GM19328 (cell line): ENCODE results near the gene PLEK.
"Not testable (repeated sequence)": the region's sequence is repeated elsewhere in the genome, so short reads cannot be mapped to it uniquely, and the experiment has no call there.

Experiments
- ATAC-seq: cut with Tn5 transposase; IDR thresholded peaks from one replicate; pipeline ENCODE4 v1.9.1; 2021; ENCODE audit warnings: mild to moderate bottlenecking, moderate library complexity; ENCODE audit not compliant: unreplicated experiment

PLEK gene

DNA sequence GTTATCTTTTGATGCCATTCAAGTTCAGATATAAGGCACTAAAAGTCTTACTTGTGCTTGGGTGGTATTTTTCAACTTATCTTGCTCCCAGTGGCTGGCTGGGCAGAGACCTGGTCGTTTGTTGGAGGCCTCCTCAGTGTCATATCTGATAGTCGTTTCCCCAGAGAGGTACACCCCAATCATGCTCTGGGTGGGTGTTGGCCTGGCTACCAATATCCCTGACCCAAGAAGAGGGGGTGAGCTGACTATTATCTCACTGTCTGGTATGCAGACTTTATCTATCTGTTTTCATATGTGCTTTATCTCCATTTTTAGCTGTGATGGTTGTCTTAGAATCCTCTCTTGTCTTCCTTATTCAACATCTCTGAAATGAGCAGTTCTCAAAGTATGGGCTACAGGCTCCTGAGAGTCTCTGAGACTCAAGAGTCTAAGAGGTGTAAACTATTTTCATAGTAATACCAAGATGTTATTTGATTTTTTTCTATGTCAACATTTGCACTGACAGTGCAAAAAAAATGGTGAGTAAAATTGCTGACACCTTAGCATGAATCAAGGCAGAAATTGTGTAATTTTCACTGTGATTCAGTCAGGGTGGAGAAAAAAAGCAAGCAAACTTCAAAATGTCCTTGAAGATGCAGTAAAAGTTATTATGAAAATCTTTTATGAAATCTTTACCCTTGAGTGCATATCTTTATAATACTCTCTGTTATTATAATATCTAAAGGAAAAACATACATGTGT lies 12.3 kb upstream of the PLEK start:
- no peak for ATAC-seq

DNA sequence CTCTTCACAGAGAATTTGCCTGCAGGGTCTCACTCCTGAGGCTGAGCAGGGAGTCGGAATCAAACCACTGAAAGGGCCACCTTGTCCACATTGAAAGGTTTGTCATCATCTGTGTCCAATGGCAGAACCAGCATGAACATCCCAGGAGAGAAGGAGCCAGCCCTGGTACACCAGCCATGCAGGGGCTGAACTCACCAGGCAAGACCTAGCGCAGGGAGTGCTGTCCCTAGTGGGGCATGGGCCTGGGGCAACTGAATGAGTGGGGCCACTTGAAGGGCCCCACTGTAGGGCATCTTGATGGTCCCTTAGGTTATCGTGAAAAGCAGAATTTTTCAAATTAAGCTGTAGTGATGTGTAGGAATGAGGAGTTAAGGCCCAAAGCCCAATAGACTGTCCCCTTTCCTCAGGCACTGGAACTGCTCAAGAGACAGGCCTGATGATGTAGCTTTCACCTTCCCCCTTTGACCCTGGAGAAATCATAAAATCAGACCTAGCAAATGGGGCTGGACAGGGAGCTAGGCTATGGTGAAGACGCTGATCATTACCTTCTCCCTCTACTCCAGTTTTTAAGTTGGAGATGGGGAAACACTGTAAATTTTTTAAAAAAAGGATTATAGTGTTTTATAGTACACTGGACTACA lies 8.4 kb upstream of the PLEK start:
- no peak for ATAC-seq

DNA sequence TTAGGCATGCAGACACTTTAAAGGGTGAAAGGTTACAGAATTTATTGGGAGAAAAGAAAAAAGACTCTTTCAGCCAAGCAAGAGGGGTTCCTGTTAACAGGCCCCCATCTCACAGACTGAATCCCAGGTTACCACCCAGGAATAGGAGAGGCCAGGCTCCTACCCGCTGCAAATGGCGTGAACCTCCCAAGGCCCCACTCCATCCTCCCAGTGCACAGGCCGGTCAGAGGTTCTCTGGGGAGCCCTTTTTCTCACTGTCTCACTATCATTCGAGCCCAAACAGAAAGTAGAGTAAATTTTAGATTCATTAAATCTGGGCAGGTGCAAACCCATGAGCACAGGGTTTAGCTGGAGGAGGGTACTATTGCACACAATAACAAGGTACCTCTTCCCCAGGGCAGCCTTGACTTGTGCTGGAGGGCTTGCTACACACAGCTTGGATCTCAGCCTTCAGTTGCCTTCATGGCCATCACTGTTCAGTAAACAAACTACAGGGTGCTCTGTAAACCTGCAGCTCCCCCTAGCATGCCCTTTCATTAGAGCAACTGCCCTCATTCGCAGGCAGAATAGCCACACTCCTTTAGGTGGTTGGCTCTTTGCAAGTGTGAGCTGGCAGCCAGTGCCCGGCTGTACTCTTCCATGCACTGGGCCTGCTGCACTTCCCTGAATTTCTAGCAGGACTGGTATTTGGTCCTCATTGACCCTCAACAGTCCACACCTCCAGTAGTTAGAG lies 7.3 kb upstream of the PLEK start:
- ATAC-seq: peak; percentile 74

GRCh38 chr2:68359889-68360288 lies 5.2 kb upstream of the PLEK start:
- ATAC-seq: no peak

DNA sequence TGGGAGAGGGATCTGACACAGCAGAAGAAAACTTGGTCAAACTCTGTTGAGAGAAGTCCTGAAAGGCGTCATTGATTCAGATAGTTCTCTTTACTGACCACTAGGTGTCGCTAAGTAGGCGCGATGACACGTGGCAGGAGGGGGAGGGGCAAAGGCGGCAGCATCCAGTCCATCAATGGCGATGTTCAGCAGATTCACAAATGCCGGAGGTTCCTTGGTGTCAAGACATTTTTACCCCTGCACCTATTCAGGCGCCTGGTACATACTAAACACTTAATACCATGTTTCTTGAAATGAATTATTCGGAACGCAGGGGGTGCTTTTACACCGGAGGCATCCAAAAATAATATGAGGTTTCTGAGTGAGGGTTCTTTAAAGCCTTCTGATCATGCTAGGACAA lies 3.0 kb upstream of the PLEK start:
- ATAC-seq: no peak

DNA sequence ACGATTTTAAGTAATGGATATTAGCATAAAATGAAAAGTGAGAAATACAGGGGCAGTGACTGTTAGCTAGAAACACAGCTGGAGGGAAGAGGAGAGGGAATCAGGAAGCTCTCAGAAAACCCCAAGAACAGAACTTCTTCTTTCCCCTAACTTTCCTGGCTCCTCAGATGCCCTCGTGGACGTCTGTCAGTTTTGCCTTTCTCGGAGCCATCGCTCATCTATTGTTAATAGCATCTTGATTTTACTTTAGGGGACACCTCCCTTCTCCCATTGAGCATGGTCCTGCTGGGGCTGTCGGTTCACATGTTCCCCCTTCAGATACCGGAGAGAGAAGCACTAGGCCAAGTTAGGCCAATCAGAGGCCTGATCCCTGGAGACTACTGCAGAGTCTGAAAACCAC lies 2.3 kb upstream of the PLEK start:
- no peak for ATAC-seq

DNA sequence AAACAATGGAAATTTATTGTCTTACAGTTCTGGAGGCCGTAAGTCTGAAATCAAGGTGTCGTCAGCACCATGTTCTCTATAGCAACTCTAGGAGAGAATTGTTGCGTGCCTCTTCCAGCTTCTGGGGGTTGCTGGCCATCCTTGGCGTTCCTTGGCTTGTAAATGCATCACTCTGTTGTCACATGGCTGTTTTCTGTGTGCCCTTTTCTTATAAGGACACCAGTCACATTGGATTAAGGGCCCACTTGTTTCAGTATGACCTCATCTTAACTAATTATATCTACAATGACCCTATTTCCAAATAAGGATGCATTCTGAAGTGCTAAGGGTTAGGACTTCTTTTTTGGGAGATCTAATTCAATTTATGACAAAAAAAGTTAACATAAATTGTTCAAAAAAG lies 1.4 kb upstream of the PLEK start:
- ATAC-seq: no peak

DNA sequence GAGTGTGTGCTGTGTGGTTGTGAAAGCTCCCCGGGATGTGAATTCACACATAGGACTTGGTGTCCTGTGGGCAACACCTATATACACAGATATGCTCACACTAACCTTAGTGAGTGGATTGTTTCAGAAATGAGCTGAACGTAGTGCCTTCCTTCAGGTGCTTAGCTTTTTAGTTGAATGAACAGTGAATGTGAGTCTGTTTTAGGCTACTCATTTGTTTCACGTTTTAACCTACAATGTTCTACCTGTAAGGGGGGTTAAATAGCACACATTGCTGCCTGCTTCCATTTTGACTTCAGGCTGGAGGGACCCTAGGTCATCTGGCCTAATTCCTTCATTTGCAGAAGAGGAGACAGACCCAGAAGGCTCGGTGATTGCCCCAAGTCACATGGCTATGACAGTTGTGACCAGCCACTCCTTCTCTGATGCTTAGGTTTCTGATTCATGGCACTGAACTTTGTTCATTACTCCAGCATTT lies 1.0 kb downstream of the PLEK start:
- ATAC-seq: no peak

DNA sequence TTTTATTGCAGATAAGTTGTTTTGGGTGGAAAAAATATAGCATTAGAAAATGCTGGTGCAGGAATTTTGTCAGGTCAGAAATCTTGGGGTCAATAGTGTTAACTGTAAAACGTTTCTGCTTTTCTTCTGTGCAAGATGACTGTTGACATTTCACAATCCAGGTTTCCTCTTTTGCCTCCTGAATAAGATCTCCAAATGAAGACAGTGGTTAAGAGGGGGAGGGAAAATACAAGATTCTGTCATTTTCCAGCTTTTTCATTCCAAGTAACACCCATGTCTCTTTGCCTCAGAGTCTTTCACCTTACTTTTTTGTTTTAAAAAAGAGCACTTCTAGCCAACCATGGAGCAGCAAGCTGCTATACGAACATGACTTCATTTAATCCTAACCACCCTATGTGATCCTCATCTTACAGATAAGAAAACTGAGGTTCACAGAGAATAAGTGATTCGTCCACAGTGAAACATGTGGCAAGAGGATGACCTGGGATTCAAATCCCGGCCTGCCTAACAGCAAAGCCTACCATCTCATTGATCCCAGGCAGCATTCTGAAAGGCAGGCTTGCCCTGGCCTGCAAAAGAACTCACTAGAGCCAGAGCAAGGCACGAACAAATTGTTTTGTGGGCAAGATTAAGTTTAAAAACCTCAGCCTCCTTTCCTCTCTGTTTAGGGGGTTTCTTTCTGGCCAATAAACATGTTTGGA lies 3.0 kb downstream of the PLEK start:
- ATAC-seq: no peak

- ATAC-seq: no peak
These were observed 3.7 kb downstream of the PLEK start for GRCh38 chr2:68368654-68369336.

DNA sequence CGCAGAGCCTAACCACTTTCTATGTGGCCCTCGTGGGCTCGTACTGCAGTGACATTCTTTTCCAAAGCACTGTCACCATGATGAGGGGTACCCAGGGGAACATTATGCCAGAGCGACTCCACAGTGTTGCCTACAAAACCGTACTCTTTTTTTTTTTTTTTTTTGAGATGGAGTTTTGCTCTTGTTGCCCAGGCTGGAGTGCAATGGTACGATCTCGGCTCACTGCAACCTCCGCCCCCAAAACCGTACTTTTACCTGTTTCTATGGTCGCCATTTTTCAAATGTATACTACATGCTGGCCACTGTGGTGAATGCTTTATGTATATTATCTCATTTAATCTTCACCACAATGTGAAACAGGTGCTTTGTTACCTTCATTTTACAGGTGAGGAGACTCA lies 4.3 kb downstream of the PLEK start:
- ATAC-seq: no peak

- ATAC-seq: no peak
These were observed 6.1 kb downstream of the PLEK start for GRCh38 chr2:68371138-68371537.

GRCh38 chr2:68371581-68371980 lies 6.5 kb downstream of the PLEK start:
- ATAC-seq: no peak

GRCh38 chr2:68372485-68372884 lies 7.4 kb downstream of the PLEK start:
- ATAC-seq: no peak

GRCh38 chr2:68374184-68374583 lies 9.1 kb downstream of the PLEK start:
- ATAC-seq: no peak

GRCh38 chr2:68375582-68375981 lies 10.5 kb downstream of the PLEK start:
- ATAC-seq: no peak

DNA sequence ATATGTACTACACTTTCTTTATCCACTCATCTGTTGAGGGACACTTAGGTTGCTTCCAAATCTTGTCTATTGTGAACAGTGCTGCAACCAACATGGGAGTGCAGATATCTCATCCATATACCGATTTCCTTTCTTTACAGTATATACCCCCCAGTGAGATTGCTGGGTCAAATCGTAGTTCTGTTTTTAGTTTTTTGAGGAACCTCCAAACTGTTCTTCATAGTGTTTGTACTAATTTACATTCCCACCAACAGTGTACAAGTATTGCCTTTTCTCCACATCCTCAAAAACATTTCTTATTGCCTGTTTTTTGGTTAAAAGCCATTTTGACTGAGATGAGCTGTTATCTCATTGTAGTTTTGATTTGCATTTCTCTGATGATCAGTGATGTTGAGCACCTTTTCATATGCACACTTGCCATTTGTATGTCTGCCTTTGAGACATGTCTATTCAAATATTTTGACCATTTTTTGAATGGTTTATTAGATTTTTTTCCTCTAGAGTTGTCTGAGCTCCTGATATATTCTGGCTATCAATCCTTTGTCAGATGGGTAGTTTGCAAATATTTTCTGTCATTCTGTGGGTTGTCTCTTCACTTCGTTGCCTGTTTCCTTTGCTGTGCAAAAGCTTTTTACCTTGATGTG lies 12.2 kb downstream of the PLEK start:
- ATAC-seq: no peak

GRCh38 chr2:68378779-68379178 lies 13.7 kb downstream of the PLEK start:
- not testable (repeated sequence) for ATAC-seq

GRCh38 chr2:68379184-68379708 lies 14.2 kb downstream of the PLEK start:
- no peak for ATAC-seq

GRCh38 chr2:68383778-68384177 lies 18.7 kb downstream of the PLEK start:
- ATAC-seq: no peak
